Fibroblast of villous mesenchyme (primary cell): ENCODE data around the gene SPP1. TPM values are rescaled to one million over a fixed set of nuclear protein-coding genes. Genes with fewer than 3 reads are reported as not detected.
A peak's percentile ranks its signal among the peaks of the same experiment; 100 is the strongest.

Source experiments
- DNase-seq: peaks from one replicate; pipeline ENCODE4 v3.0.0-alpha.2; 2010; ENCODE audit warnings: low read depth
- H3K4me3 ChIP-seq: 2 replicates; pipeline ENCODE4 v1.5.1; 2011; ENCODE audit warnings: low read depth, mild to moderate bottlenecking, low read length
- CTCF ChIP-seq: IDR thresholded peaks from 2 replicates; pipeline ENCODE4 v1.5.1; 2012; ENCODE audit warnings: low read depth, mild to moderate bottlenecking, low read length; ENCODE audit not compliant: insufficient read depth
- total RNA-seq: library from RNA; depleted of rRNA; stranded (reverse); fragments of >200 nt; gene quantifications from 2 replicates; pipeline ENCODE4 v1.2.3, GENCODE V29; 2012

SPP1 gene
- total RNA-seq, 1 donor: 3.9 TPM

GRCh38 chr4:88001871-88002270 is 26.4 kb downstream of the SPP1 start:
- no peak for DNase-seq
- TF ChIP-seq CTCF: no peak
- no peak overlapping the region for H3K4me3 ChIP-seq

GRCh38 chr4:88002786-88003185 is 27.3 kb downstream of the SPP1 start:
- no peak for TF ChIP-seq CTCF
- no peak for DNase-seq
- no peak overlapping the region for H3K4me3 ChIP-seq

- no peak for TF ChIP-seq CTCF
- no peak for DNase-seq
- no peak overlapping the region for H3K4me3 ChIP-seq
Measured at GRCh38 chr4:88003261-88003660, 27.7 kb downstream of the SPP1 start.

- no peak overlapping the region for H3K4me3 ChIP-seq
- no peak for TF ChIP-seq CTCF
- no peak for DNase-seq
Measured at GRCh38 chr4:88005076-88005475, 29.6 kb downstream of the SPP1 start.

- TF ChIP-seq CTCF: no peak
- no peak for DNase-seq
- no peak overlapping the region for H3K4me3 ChIP-seq
Measured at GRCh38 chr4:88005946-88006345, 30.4 kb downstream of the SPP1 start.

GRCh38 chr4:88006956-88007303 is 31.4 kb downstream of the SPP1 start:
- TF ChIP-seq CTCF: no peak
- no peak for DNase-seq
- H3K4me3 ChIP-seq: peak overlapping the region; percentile 83

GRCh38 chr4:88007304-88008121 is 32.0 kb downstream of the SPP1 start, which contains the start of gene PKD2:
PKD2 (plus strand) TSS chr4:88007635; CDS start chr4:88007734, 99 bp downstream.
- peak within 1 kb of the TSS; percentile 83 for H3K4me3 ChIP-seq
- DNase-seq: peak; percentile 75
- no peak for TF ChIP-seq CTCF
